ENCODE measurements around the gene CYBRD1.
"Not testable (repeated sequence)": the region's sequence is repeated elsewhere in the genome, so short reads cannot be mapped to it uniquely, and the experiment has no call there.

Gene CYBRD1

DNA sequence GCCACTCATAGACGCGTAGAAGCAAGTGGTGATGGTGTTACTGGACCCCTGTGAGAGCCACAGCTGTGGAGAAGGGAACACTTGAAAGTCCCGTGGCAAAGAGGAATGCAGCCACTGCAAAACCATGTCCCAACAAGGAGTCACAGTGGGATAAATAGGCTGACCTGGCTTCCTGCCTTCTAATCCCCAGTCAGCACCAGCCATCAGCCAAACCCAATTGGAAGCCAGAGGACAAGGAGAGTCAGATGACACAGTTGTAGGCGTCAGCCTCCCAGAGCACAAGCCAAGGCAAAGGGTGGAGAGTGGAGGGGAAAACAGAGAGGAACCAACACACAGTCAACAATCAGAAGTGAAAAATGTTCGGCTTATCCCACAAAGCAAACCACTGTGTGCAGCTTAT is 5.5 kb upstream of the CYBRD1 start:
- DNase-seq (ENCODE audit: low read depth): no peak

DNA sequence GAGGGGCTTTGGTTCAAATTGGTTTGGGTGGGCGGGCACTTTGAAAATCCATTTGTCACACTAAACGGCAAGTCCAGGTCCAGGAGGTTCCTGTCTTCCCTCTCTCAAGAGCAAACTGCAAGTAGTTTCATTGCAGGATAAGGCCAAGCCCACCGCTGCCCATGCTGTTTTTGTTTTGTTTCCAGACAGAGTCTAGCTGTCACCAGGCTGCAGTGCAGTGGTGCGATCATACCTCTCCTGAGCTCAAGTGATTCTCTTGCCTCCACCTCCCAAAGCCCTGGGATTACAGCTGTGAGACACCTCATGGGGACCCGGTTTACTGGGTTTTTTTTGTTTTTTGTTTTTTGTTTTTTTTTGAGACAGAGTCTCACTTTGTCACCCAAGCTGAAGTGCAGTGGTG is 1.8 kb upstream of the CYBRD1 start:
- DNase-seq (ENCODE audit: low read depth): no peak

DNA sequence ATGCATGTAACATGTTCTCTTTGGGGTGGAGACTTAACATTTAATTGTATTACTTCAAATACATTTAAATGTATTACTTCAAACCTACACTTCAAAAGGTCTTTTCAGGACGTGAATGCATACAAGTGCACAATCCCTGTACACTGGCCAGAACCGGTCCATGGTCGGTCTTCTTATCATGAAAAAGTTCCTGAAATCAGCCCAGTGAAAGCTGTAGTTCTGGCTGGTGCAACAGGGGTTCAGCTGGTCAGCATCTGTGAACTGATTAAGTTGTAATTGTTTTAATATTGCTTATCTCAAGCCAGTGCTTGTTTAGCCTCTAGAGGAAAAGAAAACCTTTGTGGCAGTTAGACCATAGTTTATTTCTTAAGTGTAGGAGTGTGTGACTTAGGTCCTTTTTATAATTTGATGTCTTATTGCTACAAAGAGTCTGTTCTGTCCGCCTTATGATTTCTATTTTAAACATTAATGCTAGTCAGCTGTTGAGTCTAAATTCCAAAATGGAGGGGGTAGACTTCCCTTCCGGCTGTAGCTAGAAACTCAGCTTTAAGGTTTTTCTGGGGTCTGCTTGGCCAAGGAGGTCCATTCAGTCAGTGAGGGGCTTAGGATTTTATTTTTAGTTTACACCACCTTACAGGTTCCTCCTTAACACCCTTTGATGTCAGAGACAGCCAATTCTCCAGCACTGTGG is 768 bp upstream of the CYBRD1 start:
- no peak for DNase-seq (ENCODE audit: low read depth)

DNA sequence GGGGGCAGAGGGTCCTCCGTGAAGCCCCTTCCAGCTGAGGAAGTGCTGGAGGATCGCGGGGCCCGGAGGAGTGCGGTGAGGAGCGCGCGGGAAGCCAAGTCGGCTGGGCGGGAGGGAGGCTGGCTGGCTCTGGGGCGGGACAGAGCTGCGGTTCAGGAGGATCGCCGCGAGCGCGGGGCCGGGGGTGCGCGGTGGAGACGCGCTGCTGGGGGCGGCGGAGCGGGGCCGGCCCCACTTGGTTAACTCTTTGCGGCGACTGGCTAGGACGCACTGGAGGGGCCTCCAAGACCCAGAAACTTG is 464 bp downstream of the CYBRD1 start:
- no peak for DNase-seq (ENCODE audit: low read depth)

DNA sequence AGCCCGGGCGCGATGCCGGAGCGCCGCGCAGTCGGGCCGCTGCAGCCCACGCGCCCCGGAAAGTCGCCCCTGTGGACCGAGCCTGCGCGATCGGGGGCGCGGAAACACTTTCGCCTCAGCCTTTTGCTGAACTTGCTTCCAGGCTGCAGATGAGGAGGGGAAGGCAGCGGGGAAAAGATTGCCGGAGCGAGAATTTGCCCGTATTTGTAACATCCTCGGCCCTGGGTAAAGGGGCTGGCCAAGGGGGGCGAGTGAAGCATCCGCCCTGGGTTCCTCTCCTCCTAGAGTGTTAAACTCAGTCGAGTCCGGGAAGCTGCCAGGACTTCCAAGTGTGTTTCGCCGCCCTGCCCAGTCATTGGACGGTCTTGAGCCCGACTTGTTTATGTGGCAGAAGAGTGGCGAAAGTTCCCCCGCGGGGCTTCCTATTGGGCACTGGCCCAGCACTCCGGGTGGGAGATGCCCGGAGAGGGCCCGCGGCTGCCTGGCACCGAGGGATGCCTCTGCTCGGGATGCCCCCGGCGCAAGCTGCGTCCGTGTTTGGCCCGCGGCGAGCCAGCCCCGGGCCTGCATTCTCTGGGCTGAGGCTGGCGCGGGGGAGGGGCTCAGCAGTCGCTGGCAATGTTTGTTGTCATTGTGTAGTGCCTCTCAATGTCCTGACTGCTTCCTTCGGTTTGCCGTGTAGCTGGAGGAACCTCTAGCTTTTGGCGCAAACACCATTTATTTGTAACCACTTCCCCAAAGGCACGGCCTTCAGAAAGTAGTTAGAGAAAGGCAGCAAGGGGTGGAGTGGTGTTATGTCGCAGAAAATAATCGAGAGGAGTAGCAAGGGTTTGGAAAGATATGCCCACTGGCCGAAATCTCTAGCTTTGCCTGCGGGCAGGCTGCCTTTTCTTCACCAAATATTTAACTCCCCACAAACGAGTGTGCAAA is 1.1 kb downstream of the CYBRD1 start:
- no peak for DNase-seq (ENCODE audit: low read depth)

DNA sequence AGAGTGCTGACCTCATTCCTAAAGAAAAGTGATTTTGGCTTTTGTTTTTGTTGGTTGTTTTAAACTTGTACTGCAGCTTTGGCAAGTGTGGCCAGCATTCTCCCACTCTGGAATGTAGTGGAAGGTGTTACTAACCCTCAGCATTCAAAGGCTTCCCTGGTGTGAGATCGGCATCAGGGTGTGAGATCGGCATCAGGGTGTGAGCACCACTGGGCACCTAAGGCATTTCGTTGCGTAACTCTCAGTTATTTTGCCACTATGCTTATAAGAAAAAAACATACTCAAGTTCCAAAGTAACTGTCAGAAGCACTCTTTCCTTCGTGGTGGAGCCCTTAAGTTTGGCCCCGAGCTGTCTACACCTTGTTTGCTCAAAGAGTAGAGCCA is 1.7 kb downstream of the CYBRD1 start:
- DNase-seq (ENCODE audit: low read depth): no peak

DNA sequence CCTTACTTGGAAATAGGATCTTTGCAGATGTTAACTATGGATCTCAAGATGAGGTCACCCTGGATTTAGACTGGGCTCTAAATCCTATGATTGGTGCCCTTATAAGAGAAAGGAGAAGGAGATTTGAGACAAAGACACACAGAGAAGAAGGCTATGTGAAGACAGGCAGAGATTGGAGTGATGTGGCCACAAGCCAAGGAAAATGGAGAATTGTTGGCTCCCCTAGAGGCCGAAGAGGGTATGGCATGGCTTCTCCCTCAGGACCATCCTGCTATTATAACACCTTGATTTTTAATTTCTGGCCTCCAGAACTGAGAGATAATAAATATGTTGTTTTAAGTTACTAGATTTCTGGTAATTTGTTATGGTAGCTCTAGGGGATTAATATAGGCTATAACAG is 7.6 kb downstream of the CYBRD1 start:
- DNase-seq (ENCODE audit: low read depth): no peak

DNA sequence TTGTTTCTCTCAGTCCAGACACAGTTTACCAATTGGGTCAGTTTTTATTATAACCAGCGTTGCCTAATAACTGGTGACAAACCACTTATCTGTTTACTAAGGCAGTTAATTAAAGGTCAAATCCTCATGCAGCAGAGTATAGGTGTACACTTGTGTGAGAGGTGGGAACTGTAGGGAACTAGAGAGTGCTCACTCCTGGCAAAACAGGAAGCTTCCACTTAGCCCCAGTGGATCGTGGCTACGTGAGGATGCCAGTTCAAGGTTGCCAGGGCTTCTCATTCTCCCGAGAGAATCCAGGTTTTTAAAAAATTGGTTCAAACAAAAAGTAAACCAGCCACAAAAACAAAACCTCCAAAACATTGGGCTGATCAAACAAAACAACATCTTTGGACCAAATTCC is 8.1 kb downstream of the CYBRD1 start:
- DNase-seq (ENCODE audit: low read depth): no peak

DNA sequence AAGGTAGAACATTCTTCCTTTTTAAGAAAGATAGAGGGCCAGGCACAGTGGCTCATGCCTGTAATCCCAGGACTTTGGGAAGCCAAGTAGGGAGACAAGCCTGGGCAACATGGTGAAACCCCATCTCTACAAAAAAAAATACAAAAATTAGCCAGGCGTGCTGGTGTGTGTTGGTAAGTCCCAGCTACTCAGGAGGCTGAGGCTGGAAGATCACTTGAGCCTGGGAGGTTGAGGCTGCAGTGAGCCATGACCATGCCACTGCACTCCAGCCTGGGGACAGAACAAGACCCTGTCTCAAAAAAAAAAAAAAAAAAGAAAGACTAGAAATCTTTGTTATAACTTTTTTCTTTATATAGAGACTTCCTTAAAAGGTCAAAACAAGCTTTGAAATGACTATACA is 8.6 kb downstream of the CYBRD1 start:
- not testable (repeated sequence) for DNase-seq (ENCODE audit: low read depth)

DNA sequence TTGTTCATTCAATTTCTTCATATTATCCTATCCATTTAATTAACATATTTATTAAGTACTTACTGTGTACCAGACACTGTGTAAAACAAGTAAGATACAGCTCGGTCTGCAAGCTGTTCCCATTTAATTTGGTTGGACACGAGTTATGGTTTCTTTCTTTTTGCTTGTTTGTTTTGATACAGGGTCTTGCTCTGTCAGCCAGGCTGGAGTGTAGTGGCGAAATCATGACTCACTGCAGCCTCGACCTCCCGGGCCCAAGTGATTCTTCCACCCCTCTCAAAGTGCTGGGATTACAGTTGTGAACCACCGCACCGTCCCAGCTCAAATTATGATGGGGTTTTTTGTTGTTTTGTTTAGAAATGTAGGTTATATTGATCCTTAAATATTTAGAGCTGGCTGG is 9.0 kb downstream of the CYBRD1 start:
- DNase-seq (ENCODE audit: low read depth): no peak

DNA sequence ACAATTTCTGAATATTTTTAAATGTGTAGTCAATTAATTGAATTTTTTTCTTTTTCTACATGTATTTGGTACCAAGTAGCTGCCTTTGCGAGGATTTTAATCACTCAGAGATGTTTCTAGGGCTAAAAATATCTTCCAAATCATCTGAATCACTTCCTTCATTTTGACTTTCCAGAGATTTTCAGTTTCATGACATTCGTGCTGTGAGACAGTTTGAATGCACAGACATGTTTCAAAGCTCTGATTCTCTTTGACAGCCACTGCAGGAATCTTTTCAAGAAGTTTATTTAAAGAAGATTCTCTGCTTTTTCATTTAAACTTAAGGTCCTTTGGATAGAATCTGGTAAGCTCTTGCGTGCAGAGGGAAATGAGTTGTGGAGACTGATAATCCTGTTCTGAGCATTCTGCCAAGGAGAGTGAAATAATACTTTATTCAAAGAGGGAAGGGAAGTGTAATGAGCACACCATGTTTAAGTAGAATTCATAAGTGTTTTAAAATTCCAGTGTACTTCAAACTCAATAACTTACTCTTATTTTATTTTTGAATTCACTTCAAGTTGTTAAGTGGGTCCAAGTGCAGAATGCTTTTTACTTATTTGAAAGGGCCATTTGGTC is 9.7 kb downstream of the CYBRD1 start:
- no peak for DNase-seq (ENCODE audit: low read depth)

DNA sequence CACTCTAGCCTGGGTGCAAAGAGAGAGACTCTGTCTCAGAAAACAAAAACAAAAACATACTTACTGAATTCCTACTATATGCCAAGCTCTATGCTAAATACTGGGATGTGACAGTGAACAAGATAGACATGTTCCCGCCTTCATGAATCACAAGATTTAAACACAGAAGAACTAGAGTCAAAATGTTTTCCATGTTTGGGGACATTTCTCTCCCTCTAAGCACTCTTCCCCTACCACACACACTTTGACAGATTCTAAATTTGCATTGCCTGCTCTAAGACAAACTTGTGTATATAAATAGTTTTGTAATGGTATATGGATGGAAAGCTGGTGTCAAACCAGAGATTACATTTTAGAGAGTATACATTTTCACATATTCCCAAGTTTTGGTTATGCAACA is 11.1 kb downstream of the CYBRD1 start:
- DNase-seq (ENCODE audit: low read depth): no peak

DNA sequence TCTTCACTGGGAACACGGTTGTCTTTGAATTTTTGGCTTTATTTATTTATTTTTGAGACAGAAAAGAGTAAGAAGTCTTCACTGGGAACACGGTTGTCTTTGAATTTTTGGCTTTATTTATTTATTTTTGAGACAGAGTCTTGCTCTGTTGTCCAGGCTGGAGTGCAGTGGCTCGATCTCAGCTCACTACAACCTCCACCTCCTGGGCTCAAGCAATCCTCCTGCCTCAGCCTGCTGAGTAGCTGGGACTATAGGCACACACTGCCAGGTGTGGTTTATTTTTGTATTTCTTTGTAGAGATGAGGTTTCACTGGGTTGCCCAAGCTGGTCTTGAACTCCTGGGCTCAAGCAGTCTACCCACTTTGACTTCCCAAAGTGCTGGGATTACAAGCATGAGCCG is 13.3 kb downstream of the CYBRD1 start:
- not testable (repeated sequence) for DNase-seq (ENCODE audit: low read depth)

DNA sequence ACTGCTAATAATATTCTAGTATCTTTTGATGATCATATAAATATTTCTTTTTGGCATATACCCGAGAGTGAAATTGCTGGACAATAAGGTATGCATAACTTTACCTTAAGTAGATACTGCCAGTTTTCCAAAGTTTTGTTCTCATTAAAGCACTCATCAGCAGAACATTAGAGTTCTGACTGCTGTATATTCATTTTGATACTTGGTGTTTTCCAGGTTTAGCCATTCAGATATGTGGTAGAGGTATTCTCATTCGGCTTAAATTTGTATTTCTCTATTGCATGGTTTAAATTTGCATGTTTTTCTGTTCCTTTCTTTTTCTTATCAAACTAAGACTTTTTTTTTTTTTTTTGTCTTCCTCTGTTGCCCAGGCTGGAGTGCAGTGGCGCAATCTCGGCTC is 18.2 kb downstream of the CYBRD1 start:
- no peak for DNase-seq (ENCODE audit: low read depth)

DNA sequence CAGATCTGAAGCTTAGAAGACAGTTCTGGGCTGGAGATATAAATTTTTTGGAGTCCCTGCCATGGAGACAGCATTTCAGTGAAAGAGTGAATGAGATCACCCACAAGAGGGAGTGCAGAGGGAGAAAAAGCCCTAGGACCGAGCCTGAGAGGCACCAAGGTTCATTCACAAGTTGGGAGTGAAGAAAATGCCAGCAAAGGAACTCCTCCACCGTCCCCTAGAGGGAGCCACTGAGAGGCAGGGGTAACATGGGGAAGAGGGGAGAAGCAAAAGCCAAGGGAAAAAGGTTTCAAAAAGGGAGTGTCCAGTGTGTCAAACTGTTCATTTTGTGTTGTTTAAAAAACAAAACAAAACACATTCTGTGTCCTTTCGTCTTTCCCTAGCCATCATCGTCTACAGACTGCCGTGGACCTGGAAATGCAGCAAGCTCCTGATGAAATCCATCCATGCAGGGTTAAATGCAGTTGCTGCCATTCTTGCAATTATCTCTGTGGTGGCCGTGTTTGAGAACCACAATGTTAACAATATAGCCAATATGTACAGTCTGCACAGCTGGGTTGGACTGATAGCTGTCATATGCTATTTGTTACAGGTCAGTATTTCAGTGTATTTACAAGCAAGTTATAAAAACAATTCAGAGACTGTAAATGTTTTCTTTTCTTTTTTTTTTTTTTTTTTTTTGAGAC is 19.1 kb downstream of the CYBRD1 start:
- DNase-seq (ENCODE audit: low read depth): no peak

DNA sequence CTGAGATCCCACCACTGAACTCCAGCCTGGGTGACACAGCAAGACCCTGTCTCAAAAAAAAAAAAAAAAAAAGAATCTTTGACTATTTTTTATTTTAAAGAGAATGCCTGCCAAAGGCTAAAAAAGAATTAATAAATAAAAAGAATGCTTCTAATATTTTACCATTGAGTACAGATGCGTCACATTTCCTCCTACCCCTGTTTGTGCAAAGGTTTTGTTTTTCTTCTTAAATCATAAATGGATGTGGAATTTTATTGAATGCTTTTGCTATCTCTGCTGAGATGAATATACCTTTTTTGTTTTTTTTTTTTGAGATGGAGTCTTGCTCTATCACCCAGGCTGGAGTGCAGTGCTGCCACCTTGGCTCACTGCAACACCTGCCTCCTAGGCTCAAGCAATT is 22.8 kb downstream of the CYBRD1 start:
- DNase-seq (ENCODE audit: low read depth): no peak

DNA sequence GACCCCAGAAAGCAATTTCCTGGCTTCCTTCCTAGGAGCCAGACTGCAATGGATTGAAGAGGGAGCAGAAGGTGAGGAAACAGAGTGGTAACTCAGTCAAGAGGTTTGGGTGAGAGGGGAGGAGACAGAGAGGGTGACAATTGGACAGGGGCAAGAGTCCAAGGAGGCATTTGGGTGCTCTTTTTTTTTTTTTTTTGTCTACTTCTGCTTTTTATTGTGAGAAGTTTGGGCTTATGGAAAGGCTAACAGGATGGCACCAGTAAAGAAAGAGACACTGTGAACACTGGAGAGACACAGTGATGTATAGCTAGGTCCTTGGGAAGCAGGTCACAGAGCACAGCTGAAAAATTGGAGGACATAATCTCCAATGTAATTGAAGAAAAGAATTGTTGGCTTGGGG is 25.0 kb downstream of the CYBRD1 start:
- DNase-seq (ENCODE audit: low read depth): no peak

DNA sequence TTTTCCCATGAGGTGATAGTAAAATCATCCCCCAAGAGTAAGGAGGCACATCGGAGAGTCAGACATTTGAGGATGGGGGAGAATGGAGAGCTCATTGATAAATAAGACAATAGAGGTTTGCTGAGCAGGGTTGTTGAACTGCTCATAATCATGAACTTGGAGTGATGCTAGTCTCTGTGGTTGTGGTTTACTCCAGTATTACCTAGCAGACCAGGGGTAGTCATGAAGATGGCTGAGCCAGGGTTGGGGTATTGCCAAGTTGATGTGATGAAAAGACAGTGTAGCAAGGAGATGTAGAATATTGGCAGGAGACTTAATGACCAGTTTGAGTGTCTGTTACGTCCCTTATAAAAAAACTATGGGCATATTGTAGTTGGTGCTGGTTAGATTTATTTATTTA is 25.4 kb downstream of the CYBRD1 start:
- no peak for DNase-seq (ENCODE audit: low read depth)

DNA sequence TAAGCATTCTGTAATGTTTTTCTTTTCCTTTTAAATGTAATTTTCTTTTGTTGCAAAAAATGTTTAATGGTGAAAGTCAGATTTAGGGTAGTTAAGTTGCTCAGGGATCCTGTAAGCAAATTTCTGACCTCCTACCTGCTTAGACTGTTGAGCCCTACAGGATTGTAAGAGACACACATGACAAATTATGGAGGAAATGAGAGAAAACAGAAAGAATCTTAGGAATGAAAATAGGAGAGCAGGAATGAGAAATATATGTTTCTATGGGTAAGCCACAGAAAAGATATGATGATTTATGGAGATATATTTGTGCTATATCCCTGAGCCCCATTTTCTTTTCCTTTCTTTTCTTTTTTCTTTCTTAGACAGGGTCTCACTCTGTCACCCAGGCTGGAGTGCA is 28.3 kb downstream of the CYBRD1 start:
- DNase-seq (ENCODE audit: low read depth): peak; percentile 34

DNA sequence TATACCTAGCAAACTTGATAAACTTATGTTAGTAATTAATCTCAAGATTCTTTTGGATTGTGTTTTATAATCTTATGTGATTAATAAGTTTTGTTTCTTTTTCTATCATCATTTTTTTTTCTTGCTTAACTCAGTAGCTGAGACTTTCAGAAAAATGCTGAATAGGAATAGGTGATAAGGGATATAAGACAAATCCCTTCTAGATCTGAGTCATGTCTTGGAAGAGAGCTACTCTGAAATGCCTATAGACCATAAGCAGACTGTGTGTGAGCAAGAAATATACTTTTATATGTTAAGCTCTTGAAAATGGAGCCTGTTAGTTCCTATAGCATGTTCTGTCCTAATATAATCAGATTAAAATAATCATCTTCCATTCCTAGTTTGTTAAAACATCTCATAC is 29.6 kb downstream of the CYBRD1 start:
- DNase-seq (ENCODE audit: low read depth): no peak

DNA sequence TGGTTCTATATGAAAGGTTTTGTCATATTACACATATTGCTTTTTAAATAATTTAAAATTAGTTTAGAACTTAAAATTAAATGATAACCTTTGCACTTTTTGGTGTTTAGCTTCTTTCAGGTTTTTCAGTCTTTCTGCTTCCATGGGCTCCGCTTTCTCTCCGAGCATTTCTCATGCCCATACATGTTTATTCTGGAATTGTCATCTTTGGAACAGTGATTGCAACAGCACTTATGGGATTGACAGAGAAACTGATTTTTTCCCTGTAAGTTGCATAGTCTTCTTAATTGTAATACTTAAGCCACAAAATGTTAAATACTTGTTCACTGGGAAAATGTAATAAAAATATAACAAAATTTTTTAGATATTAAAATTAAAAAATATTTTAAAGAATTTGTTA is 31.0 kb downstream of the CYBRD1 start:
- no peak for DNase-seq (ENCODE audit: low read depth)

DNA sequence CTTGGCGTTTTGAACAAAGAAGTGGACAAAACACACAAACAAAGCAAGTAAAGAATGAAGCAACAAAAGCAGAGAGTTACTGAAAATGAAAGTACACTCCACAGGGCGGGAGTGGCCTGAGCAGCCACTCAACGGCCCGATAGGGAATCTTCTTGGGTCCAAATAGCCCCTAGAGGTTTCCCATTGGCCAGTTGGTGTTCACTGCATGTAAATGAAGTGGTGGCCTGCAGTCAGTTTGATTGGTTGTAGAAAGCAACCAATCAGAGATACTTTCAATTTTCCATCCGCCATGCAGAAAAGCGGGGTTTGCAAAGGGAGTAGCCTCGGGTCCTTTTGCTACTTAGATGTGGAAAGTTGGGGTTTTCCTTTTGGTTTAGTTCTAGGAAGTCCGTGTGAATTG is 31.6 kb downstream of the CYBRD1 start:
- no peak for DNase-seq (ENCODE audit: low read depth)

Measured in HS-27A (cell line).